ENCODE data around the gene PLPP6. TPM values are rescaled to one million over a fixed set of nuclear protein-coding genes. Genes with fewer than 3 reads are reported as not detected.

The PLPP6 gene
- total and polyA plus RNA-seq, 4 donors: 3.8 to 6.9 (median 5.2) TPM

DNA sequence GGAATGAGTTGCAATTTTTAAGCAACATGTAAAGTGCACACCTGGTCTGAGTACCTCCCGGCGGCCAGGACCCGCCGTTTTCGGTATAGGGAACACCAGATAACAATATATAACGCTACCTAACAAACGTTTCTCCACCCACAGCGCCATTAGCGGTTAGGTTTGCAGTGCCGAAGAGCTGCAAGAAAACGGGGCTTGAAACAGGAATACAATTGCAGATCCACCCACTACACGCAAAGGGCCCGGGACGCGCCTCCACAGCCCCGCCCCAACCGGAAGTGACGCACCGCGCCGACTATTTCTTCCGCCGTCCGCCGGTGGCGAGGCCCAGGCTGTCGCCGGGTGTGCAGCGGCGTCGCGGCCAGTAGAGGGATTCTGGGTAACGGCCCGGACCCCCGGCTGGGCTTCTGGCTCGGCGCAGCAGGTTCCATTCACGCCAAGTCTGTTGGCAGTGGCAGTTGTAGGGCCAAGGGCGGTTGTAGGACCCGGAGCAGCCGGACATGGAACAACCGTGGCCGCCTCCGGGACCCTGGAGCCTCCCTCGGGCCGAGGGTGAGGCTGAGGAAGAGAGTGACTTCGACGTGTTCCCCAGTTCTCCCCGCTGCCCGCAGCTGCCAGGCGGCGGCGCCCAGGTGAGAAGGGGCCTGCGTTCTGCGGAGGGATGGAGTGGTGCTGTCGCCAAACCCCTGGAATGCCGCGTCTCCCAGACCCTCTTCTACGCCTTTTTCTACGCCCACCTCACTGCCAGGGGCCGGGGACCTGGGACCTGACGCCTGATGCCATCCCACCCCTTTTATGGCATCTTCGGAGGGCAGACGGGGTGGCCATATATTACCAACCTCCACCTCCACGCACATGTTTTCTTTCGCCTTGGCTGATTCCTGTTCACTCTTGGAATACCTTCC, 17.4 kb downstream of the PLPP6 start, which contains the start of gene CDC37L1:
CDC37L1 (plus strand) TSS at position 302 of the 905 bp plus-strand sequence; CDS start at position 501, 199 bp downstream.
- Histone ChIP-seq H3K4me3 (peak within 1 kb of the TSS; percentile 80), H3K27ac (ENCODE audit: low read depth in 1 of 2, low read length in 1 of 2) (peak within 1 kb of the TSS; percentile 98 to 99), H3K27me3 (ENCODE audit: control insufficient read depth in 3 of 3, insufficient read depth in 3 of 3, low read length in 2 of 3) (no peaks in the 10 kb centered on the region), H3K36me3 (ENCODE audit: control insufficient read depth in 4 of 4, insufficient read depth in 4 of 4, low read length in 4 of 4) (peaks cover 0 to 5% (median 0%) of the 10 kb centered on the region in 4 donors), H3K9ac (ENCODE audit: insufficient read depth in 1 of 2, low read length in 2 of 2) (peak within 1 kb of the TSS; percentile 99), H3K4me1 (ENCODE audit: control insufficient read depth in 5 of 5, insufficient read depth in 5 of 5, low read length in 5 of 5) (peaks cover 2 to 22% (median 6%) of the 10 kb centered on the region in 5 donors), H3K9me3 (ENCODE audit: control insufficient read depth in 4 of 4, insufficient read depth in 3 of 4, low read length in 3 of 4) (no peaks in the 10 kb centered on the region)
- 0% methylated on average over 64 to 66 of the region's 66 CpGs for WGBS, 2 donors
- ATAC-seq (ENCODE audit: insufficient read depth, low FRiP score): peak; percentile 98
- TF ChIP-seq CTCF (IDR thresholded peaks at IDR 0.05; ENCODE audit: control extremely low read depth, extremely low read depth): peak; percentile 57
- peak; percentile 98 to 99 (median 99) for DNase-seq

DNA sequence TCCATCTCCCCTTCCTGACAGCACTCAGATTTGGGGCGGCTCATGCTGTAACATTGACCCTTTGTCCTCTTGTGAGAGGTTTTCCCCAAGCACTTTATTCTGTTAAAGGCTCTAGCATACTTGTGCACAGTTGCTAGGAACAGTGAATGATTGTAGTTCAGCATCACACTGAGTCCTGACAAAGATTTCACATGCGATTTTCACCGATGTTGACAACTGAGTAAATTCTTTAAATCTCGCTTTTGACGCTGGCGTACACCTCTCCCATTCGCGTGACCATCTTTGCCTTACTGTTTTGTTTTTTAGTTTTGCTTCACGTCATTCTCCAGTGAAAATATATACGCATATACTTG, 18.1 kb downstream of the PLPP6 start:
- ATAC-seq (ENCODE audit: insufficient read depth, low FRiP score): no peak
- Histone ChIP-seq H3K27me3 (ENCODE audit: control insufficient read depth in 3 of 3, insufficient read depth in 3 of 3, low read length in 2 of 3) (no peaks in the 10 kb centered on the region), H3K27ac (ENCODE audit: low read depth in 1 of 2, low read length in 1 of 2) (peak overlapping the region; percentile 94 to 98), H3K4me3 (peak overlapping the region; percentile 80), H3K36me3 (ENCODE audit: control insufficient read depth in 4 of 4, insufficient read depth in 4 of 4, low read length in 4 of 4) (peaks cover 0 to 10% (median 3%) of the 10 kb centered on the region in 4 donors), H3K4me1 (ENCODE audit: control insufficient read depth in 5 of 5, insufficient read depth in 5 of 5, low read length in 5 of 5) (peaks cover 4 to 22% (median 6%) of the 10 kb centered on the region in 5 donors), H3K9ac (ENCODE audit: insufficient read depth in 1 of 2, low read length in 2 of 2) (peak overlapping the region; percentile 90 to 99), H3K9me3 (ENCODE audit: control insufficient read depth in 4 of 4, insufficient read depth in 3 of 4, low read length in 3 of 4) (no peaks in the 10 kb centered on the region)
- no peak for TF ChIP-seq CTCF (IDR thresholded peaks at IDR 0.05; ENCODE audit: control extremely low read depth, extremely low read depth)
- peak in 2 of 3 donors; percentile 47 to 73 for DNase-seq
- WGBS, 2 donors: 3 to 5% methylated on average over 10 of the region's 10 CpGs

- Histone ChIP-seq H3K36me3 (ENCODE audit: control insufficient read depth in 4 of 4, insufficient read depth in 4 of 4, low read length in 4 of 4) (peaks cover 0 to 11% (median 3%) of the 10 kb centered on the region in 4 donors), H3K9ac (ENCODE audit: insufficient read depth in 1 of 2, low read length in 2 of 2) (peak overlapping the region in 1 of 2 donors; percentile 99), H3K27me3 (ENCODE audit: control insufficient read depth in 3 of 3, insufficient read depth in 3 of 3, low read length in 2 of 3) (no peaks in the 10 kb centered on the region), H3K9me3 (ENCODE audit: control insufficient read depth in 4 of 4, insufficient read depth in 3 of 4, low read length in 3 of 4) (no peaks in the 10 kb centered on the region), H3K27ac (ENCODE audit: low read depth in 1 of 2, low read length in 1 of 2) (peak overlapping the region in 1 of 2 donors; percentile 94), H3K4me1 (ENCODE audit: control insufficient read depth in 5 of 5, insufficient read depth in 5 of 5, low read length in 5 of 5) (peaks cover 4 to 22% (median 6%) of the 10 kb centered on the region in 5 donors), H3K4me3 (no peak overlapping the region)
- WGBS, 2 donors: 49 to 61% methylated on average over 2 of the region's 2 CpGs
- DNase-seq (peak in 2 of 3 donors; percentile 31 to 39), ATAC-seq (ENCODE audit: insufficient read depth, low FRiP score) (no peak)
- no peak for TF ChIP-seq CTCF (IDR thresholded peaks at IDR 0.05; ENCODE audit: control extremely low read depth, extremely low read depth)
Observed at GRCh38 chr9:4680750-4681149, 18.7 kb downstream of the PLPP6 start.

All from lung (tissue), 12 donors.